ENCODE results near the gene C1orf21.

- TF ChIP-seq TOX (CRISPR knock-in tag; IDR thresholded peaks at IDR 0.05; ENCODE audit: borderline replicate concordance) (no peak), ISL1 (CRISPR knock-in tag; IDR thresholded peaks at IDR 0.05) (no peak), CREB5 (CRISPR knock-in tag; IDR thresholded peaks at IDR 0.05; ENCODE audit: low read depth) (no peak)
Observed at GRCh38 chr1:184595596-184595995, 208.8 kb downstream of the C1orf21 start.
